GM12865 (cell line): ENCODE results near the gene CES3.
A peak's percentile ranks its signal among the peaks of the same experiment; 100 is the strongest.
"Not testable (repeated sequence)": the region's sequence is repeated elsewhere in the genome, so short reads cannot be mapped to it uniquely, and the experiment has no call there.

Experiments used
- DNase-seq: peaks from one replicate; pipeline ENCODE4 v3.0.0; 2010; ENCODE audit warnings: low read depth
- H3K4me3 ChIP-seq: 2 replicates; pipeline ENCODE4 v1.5.1; 2011; ENCODE audit warnings: mild to moderate bottlenecking, low read depth, low read length, control low read depth
- CTCF ChIP-seq: IDR thresholded peaks from 2 replicates; pipeline ENCODE4 v1.5.1; 2011; ENCODE audit warnings: low read length, control low read depth, low read depth, inconsistent platforms; ENCODE audit not compliant: insufficient read depth; ENCODE audit errors: missing control alignments

The CES3 gene

GRCh38 chr16:66986559-66986958, 25.5 kb downstream of the CES3 start:
- DNase-seq: no peak
- TF ChIP-seq CTCF: no peak
- H3K4me3 ChIP-seq: no peak overlapping the region

GRCh38 chr16:66988197-66988788, 27.2 kb downstream of the CES3 start, which contains the start of gene CES4A:
CES4A (plus strand) TSS chr16:66988589; CDS start chr16:66988773, 184 bp downstream.
- peak; percentile 38 for DNase-seq
- no peak within 1 kb of the TSS for H3K4me3 ChIP-seq
- TF ChIP-seq CTCF: no peak

GRCh38 chr16:66991545-66992077, 30.5 kb downstream of the CES3 start:
- no peak for DNase-seq
- TF ChIP-seq CTCF: no peak
- no peak overlapping the region for H3K4me3 ChIP-seq

- not testable (repeated sequence) for H3K4me3 ChIP-seq, DNase-seq
These were observed 32.5 kb downstream of the CES3 start for GRCh38 chr16:66993558-66993957.

- no peak overlapping the region for H3K4me3 ChIP-seq
- no peak for DNase-seq
- TF ChIP-seq CTCF: no peak
These were observed 35.4 kb downstream of the CES3 start for GRCh38 chr16:66996324-66996982.

GRCh38 chr16:66996983-66997358, 35.9 kb downstream of the CES3 start:
- no peak for DNase-seq
- H3K4me3 ChIP-seq: no peak overlapping the region
- no peak for TF ChIP-seq CTCF

- TF ChIP-seq CTCF: no peak
- DNase-seq: peak; percentile 50
- peak overlapping the region; percentile 60 for H3K4me3 ChIP-seq
These were observed 39.6 kb downstream of the CES3 start for GRCh38 chr16:67000384-67001351.
